ENCODE measurements around the gene APBA2.

Gene APBA2

DNA sequence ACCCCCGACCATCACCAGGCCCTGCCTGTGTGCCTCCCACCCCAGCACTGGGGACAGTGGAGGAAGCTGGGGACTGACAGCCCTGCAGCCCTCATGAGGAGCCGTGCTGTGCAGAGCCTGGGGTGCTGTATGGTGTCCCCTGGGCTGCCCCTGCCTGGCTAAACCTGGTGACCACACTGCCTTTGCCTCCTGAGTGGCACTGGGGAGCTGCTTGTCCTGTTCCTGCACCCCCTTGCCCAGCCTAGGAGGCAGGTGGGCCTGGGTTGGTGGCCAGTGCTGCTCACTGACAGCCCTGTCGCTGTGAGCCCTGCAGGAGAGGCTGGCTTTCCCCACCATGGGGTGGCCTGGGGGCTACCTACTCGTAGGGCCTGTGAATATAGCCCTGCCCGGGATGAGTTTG, 224.4 kb downstream of the APBA2 start:
- H3K79me1 ChIP-seq (replicated peaks; ENCODE audit: low read length, poor library complexity, severe bottlenecking), result no peaks in the 10 kb centered on the region
- H2AK5ac ChIP-seq (ENCODE audit: low read length, severe bottlenecking), result no peak overlapping the region
- H3K36me3 ChIP-seq (ENCODE audit: control insufficient read depth in 1 of 2, insufficient read depth in 2 of 2, low read depth in 1 of 2, low read length in 2 of 2), result peaks cover 0 to 10% of the 10 kb centered on the region in 2 experiments
- H2BK120ac ChIP-seq (ENCODE audit: low read depth, low read length), result no peak overlapping the region
- DNase-seq, result no peak
- H3K18ac ChIP-seq (ENCODE audit: low read depth in 1 of 2, low read length in 2 of 2), result no peak overlapping the region
- H4K8ac ChIP-seq (ENCODE audit: low read length), result no peak overlapping the region
- H2AFZ ChIP-seq (ENCODE audit: low read depth, low read length), result no peak overlapping the region
- no peak overlapping the region for H2BK5ac ChIP-seq (ENCODE audit: low read depth, low read length, poor library complexity, severe bottlenecking)
- H3K9me3 ChIP-seq (ENCODE audit: control insufficient read depth, low read length), result no peaks in the 10 kb centered on the region
- H3K4ac ChIP-seq (ENCODE audit: low read depth in 1 of 2, low read length in 2 of 2), result no peak overlapping the region
- no peak overlapping the region for H3K9ac ChIP-seq (ENCODE audit: low read length)
- no peak overlapping the region for H3K4me3 ChIP-seq (ENCODE audit: insufficient read depth in 1 of 2, low read depth in 1 of 2, low read length in 2 of 2)
- H3K27me3 ChIP-seq (ENCODE audit: control insufficient read depth in 1 of 2, insufficient read depth in 1 of 2, low read length in 2 of 2), result peaks cover 4 to 33% of the 10 kb centered on the region in 2 experiments
- no peak overlapping the region for H3K27ac ChIP-seq (ENCODE audit: low read length, poor library complexity, severe bottlenecking)
- peaks cover 17% of the 10 kb centered on the region for H3K4me1 ChIP-seq (ENCODE audit: control insufficient read depth, insufficient read depth, low read depth, low read length)
- H2BK15ac ChIP-seq (ENCODE audit: low read depth, poor library complexity, severe bottlenecking), result no peak overlapping the region
- WGBS, result 96% methylated on average over 3 of the region's 5 CpGs
- no peak overlapping the region for H2BK12ac ChIP-seq (ENCODE audit: low read length in 2 of 2)
- H4K91ac ChIP-seq (ENCODE audit: low read length), result no peak overlapping the region
- H3K23ac ChIP-seq (ENCODE audit: low read length in 2 of 2), result no peak overlapping the region
- H3K4me2 ChIP-seq (ENCODE audit: low read length, poor library complexity, severe bottlenecking), result no peak overlapping the region
- peak overlapping the region in 1 of 2 experiments; percentile 30 for H3K14ac ChIP-seq (ENCODE audit: low read length in 2 of 2)

DNA sequence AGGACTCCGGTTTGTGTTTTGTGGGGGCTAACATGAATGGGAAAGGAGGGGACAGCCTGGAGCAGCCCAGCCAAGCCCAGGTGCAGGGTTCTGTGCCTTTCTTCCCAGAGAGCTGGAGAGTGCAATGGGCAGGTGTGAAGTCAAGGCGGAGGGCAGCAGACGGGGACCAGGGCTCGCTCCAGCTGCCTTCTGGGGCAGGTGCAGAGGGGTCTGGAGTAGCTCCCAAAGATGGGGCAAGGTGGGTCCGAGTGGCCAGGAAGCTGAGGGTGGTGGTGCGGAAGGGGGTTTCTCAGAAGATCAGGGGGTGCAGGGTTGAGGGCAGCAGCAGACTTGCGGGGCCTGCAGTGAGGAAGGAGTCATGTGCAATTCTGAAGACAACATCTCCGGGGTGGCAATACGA, 225.0 kb downstream of the APBA2 start:
- WGBS, result 97% methylated on average over 9 of the region's 9 CpGs
- peaks cover 22% of the 10 kb centered on the region for H3K4me1 ChIP-seq (ENCODE audit: control insufficient read depth, insufficient read depth, low read depth, low read length)
- DNase-seq, result no peak

DNA sequence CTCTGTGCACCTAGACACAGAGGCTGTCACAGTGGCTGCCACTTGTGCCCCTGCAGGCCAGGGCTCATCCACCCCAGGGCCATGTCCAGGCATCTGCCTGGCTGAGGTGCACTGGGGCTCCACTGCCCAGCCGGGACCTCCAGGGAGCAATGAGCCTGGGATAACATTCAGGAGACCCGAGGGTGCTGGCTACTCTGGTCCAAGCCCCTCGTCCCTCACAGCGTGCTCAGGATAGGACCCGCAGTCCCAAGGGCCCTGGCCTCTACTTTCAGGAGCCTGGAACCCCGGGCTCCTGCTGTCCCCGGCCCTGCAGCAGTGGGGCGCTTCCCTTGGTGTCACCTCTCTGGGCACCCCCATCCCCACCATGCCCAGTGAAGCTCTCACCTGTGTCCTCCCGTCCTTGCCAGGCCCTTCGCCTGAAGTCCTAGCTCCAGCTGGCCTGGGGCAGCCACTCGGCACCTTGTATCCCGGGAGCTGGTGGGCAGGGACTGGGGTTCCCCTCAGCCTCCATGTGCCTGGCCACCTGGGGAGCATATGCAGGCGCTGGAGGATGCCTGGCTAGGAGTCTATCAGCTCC, 226.0 kb downstream of the APBA2 start:
- Histone ChIP-seq H3K4me1 (ENCODE audit: control insufficient read depth, insufficient read depth, low read depth, low read length) (peaks cover 25% of the 10 kb centered on the region), H3K9me3 (ENCODE audit: control insufficient read depth, low read length) (no peaks in the 10 kb centered on the region), H3K4me2 (ENCODE audit: low read length, poor library complexity, severe bottlenecking) (no peak overlapping the region), H3K4me3 (ENCODE audit: insufficient read depth in 1 of 2, low read depth in 1 of 2, low read length in 2 of 2) (no peak overlapping the region), H3K27me3 (ENCODE audit: control insufficient read depth in 1 of 2, insufficient read depth in 1 of 2, low read length in 2 of 2) (peaks cover 4 to 37% of the 10 kb centered on the region in 2 experiments), H2BK15ac (ENCODE audit: low read depth, poor library complexity, severe bottlenecking) (no peak overlapping the region), H2AK5ac (ENCODE audit: low read length, severe bottlenecking) (no peak overlapping the region), H2BK5ac (ENCODE audit: low read depth, low read length, poor library complexity, severe bottlenecking) (no peak overlapping the region), H3K14ac (ENCODE audit: low read length in 2 of 2) (no peak overlapping the region), H3K18ac (ENCODE audit: low read depth in 1 of 2, low read length in 2 of 2) (no peak overlapping the region), H4K91ac (ENCODE audit: low read length) (no peak overlapping the region), H3K9ac (ENCODE audit: low read length) (no peak overlapping the region), H2AFZ (ENCODE audit: low read depth, low read length) (no peak overlapping the region), H3K36me3 (ENCODE audit: control insufficient read depth in 1 of 2, insufficient read depth in 2 of 2, low read depth in 1 of 2, low read length in 2 of 2) (peaks cover 0 to 10% of the 10 kb centered on the region in 2 experiments), H3K4ac (ENCODE audit: low read depth in 1 of 2, low read length in 2 of 2) (no peak overlapping the region), H3K79me1 (replicated peaks; ENCODE audit: low read length, poor library complexity, severe bottlenecking) (no peaks in the 10 kb centered on the region), H3K23ac (ENCODE audit: low read length in 2 of 2) (no peak overlapping the region), H3K27ac (ENCODE audit: low read length, poor library complexity, severe bottlenecking) (no peak overlapping the region), H2BK12ac (ENCODE audit: low read length in 2 of 2) (no peak overlapping the region), H2BK120ac (ENCODE audit: low read depth, low read length) (no peak overlapping the region), H4K8ac (ENCODE audit: low read length) (no peak overlapping the region)
- WGBS, result 93% methylated on average over 13 of the region's 13 CpGs
- DNase-seq, result no peak

More for the DNA sequence above, 225.0 kb downstream of the APBA2 start:
- no peak overlapping the region for H2BK12ac ChIP-seq (ENCODE audit: low read length in 2 of 2)
- H3K14ac ChIP-seq (ENCODE audit: low read length in 2 of 2), result no peak overlapping the region
- H4K91ac ChIP-seq (ENCODE audit: low read length), result no peak overlapping the region
- no peaks in the 10 kb centered on the region for H3K79me1 ChIP-seq (replicated peaks; ENCODE audit: low read length, poor library complexity, severe bottlenecking)
- H3K27ac ChIP-seq (ENCODE audit: low read length, poor library complexity, severe bottlenecking), result no peak overlapping the region
- no peak overlapping the region for H2AK5ac ChIP-seq (ENCODE audit: low read length, severe bottlenecking)
- H2BK5ac ChIP-seq (ENCODE audit: low read depth, low read length, poor library complexity, severe bottlenecking), result no peak overlapping the region
- no peaks in the 10 kb centered on the region for H3K9me3 ChIP-seq (ENCODE audit: control insufficient read depth, low read length)
- no peak overlapping the region for H2AFZ ChIP-seq (ENCODE audit: low read depth, low read length)
- peaks cover 0 to 10% of the 10 kb centered on the region in 2 experiments for H3K36me3 ChIP-seq (ENCODE audit: control insufficient read depth in 1 of 2, insufficient read depth in 2 of 2, low read depth in 1 of 2, low read length in 2 of 2)
- H4K8ac ChIP-seq (ENCODE audit: low read length), result no peak overlapping the region
- no peak overlapping the region for H3K18ac ChIP-seq (ENCODE audit: low read depth in 1 of 2, low read length in 2 of 2)
- no peak overlapping the region for H3K4me3 ChIP-seq (ENCODE audit: insufficient read depth in 1 of 2, low read depth in 1 of 2, low read length in 2 of 2)
- no peak overlapping the region for H3K23ac ChIP-seq (ENCODE audit: low read length in 2 of 2)
- no peak overlapping the region for H3K9ac ChIP-seq (ENCODE audit: low read length)
- no peak overlapping the region for H3K4me2 ChIP-seq (ENCODE audit: low read length, poor library complexity, severe bottlenecking)
- no peak overlapping the region for H2BK120ac ChIP-seq (ENCODE audit: low read depth, low read length)
- H2BK15ac ChIP-seq (ENCODE audit: low read depth, poor library complexity, severe bottlenecking), result no peak overlapping the region
- peaks cover 4 to 35% of the 10 kb centered on the region in 2 experiments for H3K27me3 ChIP-seq (ENCODE audit: control insufficient read depth in 1 of 2, insufficient read depth in 1 of 2, low read length in 2 of 2)
- H3K4ac ChIP-seq (ENCODE audit: low read depth in 1 of 2, low read length in 2 of 2), result no peak overlapping the region

DNA sequence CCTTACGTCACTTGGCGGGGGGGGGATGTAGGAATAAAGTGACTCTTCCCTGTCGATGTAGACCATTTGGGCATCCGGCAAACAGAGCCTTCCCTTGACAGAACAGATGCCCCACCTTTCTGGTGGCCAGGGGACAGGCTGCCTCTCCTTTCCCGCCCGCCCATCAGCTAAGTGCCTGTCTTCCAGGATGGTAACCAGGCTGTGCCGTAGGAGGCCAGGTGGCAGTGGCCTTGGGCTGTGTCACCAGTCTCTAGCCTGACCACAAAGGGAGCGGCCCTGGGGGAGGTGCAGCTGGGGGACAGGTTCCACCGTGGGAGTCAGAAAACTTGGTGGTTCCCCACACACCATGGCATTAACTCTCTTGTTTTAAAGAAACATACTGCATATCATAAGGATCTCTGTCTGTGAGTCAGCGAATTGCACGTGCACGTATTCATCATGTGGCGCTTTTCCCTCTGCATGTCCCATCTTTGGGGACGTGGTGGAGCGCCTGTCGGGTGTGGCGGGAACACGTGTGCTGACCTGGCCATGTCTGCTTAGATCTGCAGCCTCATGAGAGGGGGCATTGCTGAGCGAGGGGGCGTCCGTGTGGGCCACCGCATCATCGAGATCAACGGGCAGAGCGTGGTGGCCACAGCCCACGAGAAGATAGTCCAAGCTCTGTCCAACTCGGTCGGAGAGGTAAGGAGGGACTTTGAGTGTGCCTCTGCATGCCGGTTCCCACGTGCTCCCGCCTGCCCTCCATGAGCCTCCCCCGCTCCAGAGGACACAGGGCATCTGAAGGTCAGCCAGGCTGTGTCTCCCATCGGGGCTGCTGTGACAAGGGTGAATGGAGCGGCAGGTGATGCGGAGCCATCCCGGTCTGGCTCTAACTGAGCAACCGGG, 227.8 kb downstream of the APBA2 start:
- Histone ChIP-seq H3K27me3 (ENCODE audit: control insufficient read depth in 1 of 2, insufficient read depth in 1 of 2, low read length in 2 of 2) (peaks cover 4 to 36% of the 10 kb centered on the region in 2 experiments), H3K4me3 (ENCODE audit: insufficient read depth in 1 of 2, low read depth in 1 of 2, low read length in 2 of 2) (no peak overlapping the region)
- WGBS, result 91% methylated on average over 37 of the region's 37 CpGs

More for the DNA sequence above, 227.8 kb downstream of the APBA2 start:
- H3K18ac ChIP-seq (ENCODE audit: low read depth in 1 of 2, low read length in 2 of 2), result no peak overlapping the region
- H2BK15ac ChIP-seq (ENCODE audit: low read depth, poor library complexity, severe bottlenecking), result no peak overlapping the region
- H3K4ac ChIP-seq (ENCODE audit: low read depth in 1 of 2, low read length in 2 of 2), result no peak overlapping the region
- no peak overlapping the region for H4K91ac ChIP-seq (ENCODE audit: low read length)
- H2AFZ ChIP-seq (ENCODE audit: low read depth, low read length), result no peak overlapping the region
- H3K36me3 ChIP-seq (ENCODE audit: control insufficient read depth in 1 of 2, insufficient read depth in 2 of 2, low read depth in 1 of 2, low read length in 2 of 2), result peaks cover 0 to 10% of the 10 kb centered on the region in 2 experiments
- H3K4me1 ChIP-seq (ENCODE audit: control insufficient read depth, insufficient read depth, low read depth, low read length), result peaks cover 21% of the 10 kb centered on the region
- H3K27ac ChIP-seq (ENCODE audit: low read length, poor library complexity, severe bottlenecking), result no peak overlapping the region
- no peak for DNase-seq
- no peak overlapping the region for H2BK5ac ChIP-seq (ENCODE audit: low read depth, low read length, poor library complexity, severe bottlenecking)
- H3K4me2 ChIP-seq (ENCODE audit: low read length, poor library complexity, severe bottlenecking), result no peak overlapping the region
- no peak overlapping the region for H2AK5ac ChIP-seq (ENCODE audit: low read length, severe bottlenecking)
- H2BK120ac ChIP-seq (ENCODE audit: low read depth, low read length), result no peak overlapping the region
- no peak overlapping the region for H3K14ac ChIP-seq (ENCODE audit: low read length in 2 of 2)
- no peaks in the 10 kb centered on the region for H3K79me1 ChIP-seq (replicated peaks; ENCODE audit: low read length, poor library complexity, severe bottlenecking)
- H3K23ac ChIP-seq (ENCODE audit: low read length in 2 of 2), result no peak overlapping the region
- H3K9me3 ChIP-seq (ENCODE audit: control insufficient read depth, low read length), result no peaks in the 10 kb centered on the region
- H2BK12ac ChIP-seq (ENCODE audit: low read length in 2 of 2), result no peak overlapping the region
- H4K8ac ChIP-seq (ENCODE audit: low read length), result no peak overlapping the region
- no peak overlapping the region for H3K9ac ChIP-seq (ENCODE audit: low read length)
